ENCODE measurements around the gene AHSG. TPM values are rescaled to one million over a fixed set of nuclear protein-coding genes. Genes with fewer than 3 reads are reported as not detected.

AHSG gene
- total and polyA plus RNA-seq, 10 of the 15 experiments (the other 5 are each of a cell fraction or from before 2014, with no cell fraction given) = 0.06 to 0.90 (median 0.15) TPM; not detected in 7

DNA sequence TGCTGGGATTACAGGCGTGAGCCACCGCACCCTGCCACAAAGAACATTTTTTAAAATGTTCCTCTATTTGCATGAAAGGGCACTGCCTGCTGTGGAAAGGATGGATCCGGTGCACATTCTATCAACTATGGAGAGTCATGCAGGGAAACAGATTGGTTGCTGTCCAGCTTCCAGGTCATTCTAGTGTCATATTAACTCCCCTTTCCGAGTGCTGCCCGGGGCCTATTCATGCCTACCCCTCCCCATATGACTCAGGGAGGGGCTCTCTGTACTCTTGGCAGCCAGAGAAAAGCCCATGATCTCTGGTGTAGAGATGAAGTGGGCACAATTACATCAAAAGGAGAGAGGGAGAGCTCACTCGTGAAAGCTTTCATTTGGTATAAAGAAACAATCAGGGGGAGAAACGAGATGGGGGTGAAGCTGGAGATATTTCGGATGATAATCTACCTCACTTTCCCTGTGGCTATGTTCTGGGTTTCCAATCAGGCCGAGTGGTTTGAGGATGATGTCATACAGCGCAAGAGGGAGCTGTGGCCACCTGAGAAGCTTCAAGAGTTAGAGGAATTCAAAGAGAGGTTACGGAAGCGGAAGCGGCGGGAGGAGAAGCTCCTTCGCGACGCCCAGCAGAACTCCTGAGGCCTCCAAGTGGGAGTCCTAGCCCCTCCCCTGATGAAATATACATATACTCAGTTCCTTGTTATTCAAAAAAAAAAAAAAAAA lies 16.1 kb upstream of the AHSG start:
- Histone ChIP-seq H3K4me2 (ENCODE audit: control insufficient read depth, insufficient read depth) (no peak overlapping the region), H3K27ac (ENCODE audit: control insufficient read depth, insufficient read depth) (no peak overlapping the region), H3K9ac (ENCODE audit: control insufficient read depth, insufficient read depth, low read length) (no peak overlapping the region), H3K27me3 (replicated peaks in 1 of 2; ENCODE audit: control insufficient read depth in 2 of 2, insufficient read depth in 2 of 2, low read length in 1 of 2) (peaks cover 0 to 2% of the 10 kb centered on the region in 2 experiments; a peak in 1 of 4 replicates), H3K4me1 (ENCODE audit: control insufficient read depth, insufficient read depth, low read length) (no peaks in the 10 kb centered on the region), H3K9me3 (replicated peaks; ENCODE audit: control insufficient read depth, insufficient read depth, low read length) (no peaks in the 10 kb centered on the region), H3K4me3 (no peak overlapping the region), H3K79me2 (ENCODE audit: control insufficient read depth, insufficient read depth, low read length) (no peaks in the 10 kb centered on the region), H2AFZ (ENCODE audit: control insufficient read depth, low read depth, low read length) (no peak overlapping the region), H3K36me3 (ENCODE audit: control insufficient read depth in 2 of 2, insufficient read depth in 2 of 2, low read length in 1 of 2) (no peaks in the 10 kb centered on the region), H4K20me1 (ENCODE audit: control insufficient read depth, insufficient read depth) (no peaks in the 10 kb centered on the region)
- ChIA-PET POLR2A (no interaction called here), CTCF (interaction anchor here (1.0 to 1.6 kb wide), 3 partner anchors 18 to 24 kb away, joined by 5 to 11 read pairs (median 5); no protein-coding TSS in a partner anchor), RAD21 (ENCODE audit: unreplicated experiment) (interaction anchor here (1.1 to 1.5 kb wide), 2 partner anchors 57 to 225 kb away, joined by 5 to 6 read pairs; no protein-coding TSS in a partner anchor), SMC1A (ENCODE audit: uncharacterized antibody, unreplicated experiment) (interaction anchor here (0.5 to 0.9 kb wide), 2 partner anchors 11 to 12 kb away, joined by 3 read pairs; no protein-coding TSS in a partner anchor)
- in situ Hi-C loops (cut with MboI) (no loop called here), intact Hi-C loops (cut with micrococcal nuclease; ENCODE audit: unreplicated experiment) (no loop called here)
- 59% methylated on average over 17 of the region's 17 CpGs for WGBS (ENCODE audit: insufficient coverage, insufficient replicate concordance, low lambda C conversion rate, missing lambda C conversion rate)
- no peak for TF ChIP-seq EZH2 (IDR thresholded peaks at IDR 0.05; ENCODE audit: borderline replicate concordance, control insufficient read depth, low read depth, low read length)
- no peak for TF ChIP-seq TCF12 (IDR thresholded peaks at IDR 0.05; ENCODE audit: low read depth, low read length)
- TF ChIP-seq, protein P1, sequence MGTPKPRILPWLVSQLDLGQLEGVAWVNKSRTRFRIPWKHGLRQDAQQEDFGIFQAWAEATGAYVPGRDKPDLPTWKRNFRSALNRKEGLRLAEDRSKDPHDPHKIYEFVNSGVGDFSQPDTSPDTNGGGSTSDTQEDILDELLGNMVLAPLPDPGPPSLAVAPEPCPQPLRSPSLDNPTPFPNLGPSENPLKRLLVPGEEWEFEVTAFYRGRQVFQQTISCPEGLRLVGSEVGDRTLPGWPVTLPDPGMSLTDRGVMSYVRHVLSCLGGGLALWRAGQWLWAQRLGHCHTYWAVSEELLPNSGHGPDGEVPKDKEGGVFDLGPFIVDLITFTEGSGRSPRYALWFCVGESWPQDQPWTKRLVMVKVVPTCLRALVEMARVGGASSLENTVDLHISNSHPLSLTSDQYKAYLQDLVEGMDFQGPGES (IDR thresholded peaks at IDR 0.05) = no peak
- TF ChIP-seq BMI1 (IDR thresholded peaks at IDR 0.05; ENCODE audit: borderline replicate concordance) = no peak
- no peak for TF ChIP-seq CREB1 (IDR thresholded peaks at IDR 0.05; ENCODE audit: low read depth)
- no peak for TF ChIP-seq SREBF2 (IDR thresholded peaks at IDR 0.05; ENCODE audit: low read length)
- TF ChIP-seq FOXM1 (IDR thresholded peaks at IDR 0.05; ENCODE audit: low read depth, low read length) = no peak
- no peak for TF ChIP-seq SMAD1 (IDR thresholded peaks at IDR 0.05; ENCODE audit: low read depth, partially characterized antibody)
- TF ChIP-seq SMC3 (IDR thresholded peaks at IDR 0.05; ENCODE audit: borderline replicate concordance, low read length) = no peak
- no peak for TF ChIP-seq SIX5 (IDR thresholded peaks at IDR 0.05; ENCODE audit: low read depth, low read length, severe bottlenecking)
- no peak for TF ChIP-seq MYB (IDR thresholded peaks at IDR 0.05; ENCODE audit: borderline replicate concordance, low read depth, low read length)
- TF ChIP-seq, protein P2, sequence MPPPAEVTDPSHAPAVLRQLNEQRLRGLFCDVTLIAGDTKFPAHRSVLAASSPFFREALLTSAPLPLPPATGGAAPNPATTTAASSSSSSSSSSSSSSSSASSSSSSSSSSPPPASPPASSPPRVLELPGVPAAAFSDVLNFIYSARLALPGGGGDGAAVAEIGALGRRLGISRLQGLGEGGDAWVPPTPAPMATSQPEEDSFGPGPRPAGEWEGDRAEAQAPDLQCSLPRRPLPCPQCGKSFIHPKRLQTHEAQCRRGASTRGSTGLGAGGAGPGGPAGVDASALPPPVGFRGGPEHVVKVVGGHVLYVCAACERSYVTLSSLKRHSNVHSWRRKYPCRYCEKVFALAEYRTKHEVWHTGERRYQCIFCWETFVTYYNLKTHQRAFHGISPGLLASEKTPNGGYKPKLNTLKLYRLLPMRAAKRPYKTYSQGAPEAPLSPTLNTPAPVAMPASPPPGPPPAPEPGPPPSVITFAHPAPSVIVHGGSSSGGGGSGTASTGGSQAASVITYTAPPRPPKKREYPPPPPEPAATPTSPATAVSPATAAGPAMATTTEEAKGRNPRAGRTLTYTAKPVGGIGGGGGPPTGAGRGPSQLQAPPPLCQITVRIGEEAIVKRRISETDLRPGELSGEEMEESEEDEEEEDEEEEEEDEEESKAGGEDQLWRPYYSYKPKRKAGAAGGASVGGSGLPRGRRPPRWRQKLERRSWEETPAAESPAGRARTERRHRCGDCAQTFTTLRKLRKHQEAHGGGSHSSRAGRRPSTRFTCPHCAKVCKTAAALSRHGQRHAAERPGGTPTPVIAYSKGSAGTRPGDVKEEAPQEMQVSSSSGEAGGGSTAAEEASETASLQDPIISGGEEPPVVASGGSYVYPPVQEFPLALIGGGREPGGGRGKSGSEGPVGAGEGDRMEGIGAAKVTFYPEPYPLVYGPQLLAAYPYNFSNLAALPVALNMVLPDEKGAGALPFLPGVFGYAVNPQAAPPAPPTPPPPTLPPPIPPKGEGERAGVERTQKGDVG (CRISPR knock-in tag; IDR thresholded peaks at IDR 0.05) = no peak
- no peak for TF ChIP-seq STAT3 (IDR thresholded peaks at IDR 0.05; ENCODE audit: low read depth, low read length)
- DNase-seq (ENCODE audit: low read depth, low spot score) (no peak), ATAC-seq (no peak), FAIRE-seq (no peak)
- no TSS peak for BruUV-seq (replicated peaks)
